GM15510 (cell line): ENCODE measurements around the gene HDAC11.

Experiments
- POLR2A ChIP-seq: IDR thresholded peaks from 3 replicates; pipeline ENCODE4 v1.6.1; 2011; ENCODE audit warnings: borderline replicate concordance; ENCODE audit not compliant: insufficient read length; ENCODE audit errors: extremely low read depth

The HDAC11 gene

GRCh38 chr3:13498354-13499060 lies 18.4 kb downstream of the HDAC11 start:
- no peak for TF ChIP-seq POLR2A

GRCh38 chr3:13500133-13500885 lies 20.2 kb downstream of the HDAC11 start:
- TF ChIP-seq POLR2A: no peak

GRCh38 chr3:13501056-13501455 lies 20.9 kb downstream of the HDAC11 start:
- TF ChIP-seq POLR2A: no peak

- no peak for TF ChIP-seq POLR2A
These were observed 21.4 kb downstream of the HDAC11 start for GRCh38 chr3:13501521-13501920.

GRCh38 chr3:13501958-13502790 lies 22.1 kb downstream of the HDAC11 start:
- TF ChIP-seq POLR2A: no peak

GRCh38 chr3:13502791-13503060 lies 22.6 kb downstream of the HDAC11 start:
- TF ChIP-seq POLR2A: no peak

- TF ChIP-seq POLR2A: no peak
These were observed 24.2 kb downstream of the HDAC11 start for GRCh38 chr3:13504161-13504831.

- TF ChIP-seq POLR2A: no peak
These were observed 25.3 kb downstream of the HDAC11 start for GRCh38 chr3:13505147-13506130.

- no peak for TF ChIP-seq POLR2A
These were observed 26.1 kb downstream of the HDAC11 start for GRCh38 chr3:13506239-13506638.

GRCh38 chr3:13506680-13507079 lies 26.6 kb downstream of the HDAC11 start:
- no peak for TF ChIP-seq POLR2A

- TF ChIP-seq POLR2A: no peak
These were observed 27.1 kb downstream of the HDAC11 start for GRCh38 chr3:13507247-13507569.

GRCh38 chr3:13507570-13508339 lies 27.6 kb downstream of the HDAC11 start:
- no peak for TF ChIP-seq POLR2A

- no peak for TF ChIP-seq POLR2A
These were observed 28.4 kb downstream of the HDAC11 start for GRCh38 chr3:13508496-13508895.
